ENCODE measurements around the gene LDHA. TPM values are rescaled to one million over a fixed set of nuclear protein-coding genes. Genes with fewer than 3 reads are reported as not detected.

LDHA gene
- polyA plus RNA-seq, 1 donor from 2014 or later: 39.9 TPM

DNA sequence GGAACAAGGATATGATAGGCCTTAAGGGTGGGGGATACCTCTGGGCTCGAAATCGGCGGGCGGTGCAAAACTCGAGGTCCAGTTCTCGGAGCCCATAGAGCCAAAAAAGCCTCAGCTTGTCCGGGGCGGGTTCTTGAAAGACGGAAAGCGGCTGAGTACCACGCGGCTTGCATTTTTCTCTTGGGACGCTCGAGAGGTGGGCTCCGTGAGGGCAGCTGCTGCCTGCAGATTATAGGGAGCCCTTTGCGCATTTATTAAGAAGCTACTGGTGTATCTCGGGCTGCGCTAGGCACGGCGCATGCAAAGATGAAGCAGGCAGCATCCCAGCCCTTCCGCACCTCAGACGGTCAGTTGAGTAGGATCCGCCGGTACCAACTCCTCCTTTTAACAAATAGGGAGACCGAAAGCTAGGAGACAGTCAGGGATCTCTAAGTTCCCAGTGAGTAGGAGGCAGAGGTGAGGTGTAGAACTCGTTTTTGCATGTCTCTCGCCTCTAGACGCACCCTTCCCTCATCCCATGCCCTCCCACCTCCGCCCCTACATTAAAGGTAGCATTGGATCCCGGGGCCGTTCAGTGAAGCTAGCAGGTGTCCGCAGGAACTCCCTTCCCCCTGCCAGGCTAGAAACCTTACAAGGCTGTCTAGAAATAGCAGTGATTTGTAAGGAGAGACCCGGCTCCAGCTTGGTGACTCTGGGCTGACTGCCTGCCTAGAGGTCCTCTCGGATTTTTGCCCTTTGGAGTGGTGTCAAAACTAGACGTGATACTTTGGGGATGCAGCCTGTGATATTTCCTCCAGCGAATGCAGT is 768 bp downstream of the LDHA start:
- peak overlapping the region; percentile 75 for H2AFZ ChIP-seq (ENCODE audit: low read depth, low read length)
- no peaks in the 10 kb centered on the region for H3K9me3 ChIP-seq (ENCODE audit: low read length)
- H3K9ac ChIP-seq (ENCODE audit: low read length): peak overlapping the region; percentile 81
- no peaks in the 10 kb centered on the region for H3K79me2 ChIP-seq (replicated peaks; ENCODE audit: insufficient read depth, low read length)
- TF ChIP-seq TAF1 (IDR thresholded peaks at IDR 0.05; ENCODE audit: low read depth): no peak
- no peak for TF ChIP-seq EZH2 (IDR thresholded peaks at IDR 0.05; ENCODE audit: borderline replicate concordance, insufficient read depth, low read length, poor library complexity, severe bottlenecking)
- no peak for TF ChIP-seq POLR2AphosphoS5 (IDR thresholded peaks at IDR 0.05)
- no peak for TF ChIP-seq MXI1 (conservative IDR thresholded peaks at IDR 0.05; ENCODE audit: poor library complexity, severe bottlenecking)
- TF ChIP-seq RAD21 (conservative IDR thresholded peaks at IDR 0.05): no peak
- H3K27ac ChIP-seq (ENCODE audit: low read length): peak overlapping the region; percentile 80
- H3F3A ChIP-seq (ENCODE audit: insufficient read depth, low read length, poor library complexity, severe bottlenecking): peaks cover 5% of the 10 kb centered on the region
- H3K9me2 ChIP-seq (ENCODE audit: insufficient read depth, low read length): no peaks in the 10 kb centered on the region
- H3K4me2 ChIP-seq (ENCODE audit: low read length): peak overlapping the region; percentile 85
- H3K4me3 ChIP-seq (ENCODE audit: low read length): peak overlapping the region; percentile 71
- H4K20me1 ChIP-seq (ENCODE audit: insufficient read depth): no peaks in the 10 kb centered on the region
- no peaks in the 10 kb centered on the region for H3K27me3 ChIP-seq (ENCODE audit: insufficient read depth, low read depth, low read length)
- H3K36me3 ChIP-seq (ENCODE audit: insufficient read depth, low read length): no peaks in the 10 kb centered on the region

DNA sequence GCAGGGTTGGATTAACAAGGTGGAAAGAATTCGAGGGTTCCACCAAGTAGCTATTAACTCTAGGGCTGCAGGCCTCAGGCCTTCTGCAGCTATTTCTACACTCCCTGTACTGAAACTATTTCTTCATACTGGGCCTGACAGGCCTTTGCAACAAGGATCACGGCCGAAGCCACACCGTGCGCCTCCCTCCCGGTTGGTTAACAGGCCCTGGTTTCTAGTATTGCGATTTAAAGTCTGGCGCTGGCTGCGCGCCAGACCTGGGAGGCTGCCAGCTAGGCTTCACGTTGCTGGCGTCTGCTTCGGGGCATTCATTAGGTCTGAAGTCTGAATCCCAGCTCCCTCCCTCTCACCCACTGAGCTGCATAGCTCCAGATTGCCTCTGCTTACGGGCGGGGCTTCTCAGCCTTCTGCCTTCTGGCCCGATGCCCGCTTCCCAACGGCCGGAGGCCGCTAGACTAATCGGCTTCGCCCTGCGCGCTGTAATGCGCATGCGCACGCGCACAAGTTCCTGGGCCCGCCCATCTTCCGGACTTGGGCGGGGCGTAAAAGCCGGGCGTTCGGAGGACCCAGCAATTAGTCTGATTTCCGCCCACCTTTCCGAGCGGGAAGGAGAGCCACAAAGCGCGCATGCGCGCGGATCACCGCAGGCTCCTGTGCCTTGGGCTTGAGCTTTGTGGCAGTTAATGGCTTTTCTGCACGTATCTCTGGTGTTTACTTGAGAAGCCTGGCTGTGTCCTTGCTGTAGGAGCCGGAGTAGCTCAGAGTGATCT is 1.6 kb downstream of the LDHA start:
- Histone ChIP-seq H3F3A (ENCODE audit: insufficient read depth, low read length, poor library complexity, severe bottlenecking) (peaks cover 5% of the 10 kb centered on the region), H3K9ac (ENCODE audit: low read length) (peak overlapping the region; percentile 81), H3K79me2 (replicated peaks; ENCODE audit: insufficient read depth, low read length) (no peaks in the 10 kb centered on the region), H3K4me2 (ENCODE audit: low read length) (peak overlapping the region; percentile 85), H2AFZ (ENCODE audit: low read depth, low read length) (peak overlapping the region; percentile 75), H3K27ac (ENCODE audit: low read length) (peak overlapping the region; percentile 80), H4K20me1 (ENCODE audit: insufficient read depth) (no peaks in the 10 kb centered on the region), H3K4me3 (ENCODE audit: low read length) (peak overlapping the region; percentile 71), H3K9me2 (ENCODE audit: insufficient read depth, low read length) (no peaks in the 10 kb centered on the region), H3K36me3 (ENCODE audit: insufficient read depth, low read length) (no peaks in the 10 kb centered on the region), H3K9me3 (ENCODE audit: low read length) (no peaks in the 10 kb centered on the region), H3K27me3 (ENCODE audit: insufficient read depth, low read depth, low read length) (no peaks in the 10 kb centered on the region)
- TF ChIP-seq SMC3 (conservative IDR thresholded peaks at IDR 0.05; ENCODE audit: poor library complexity) (peak; percentile 46), TAF1 (IDR thresholded peaks at IDR 0.05; ENCODE audit: low read depth) (peak; percentile 43), POLR2AphosphoS5 (IDR thresholded peaks at IDR 0.05) (peak; percentile 95), RAD21 (conservative IDR thresholded peaks at IDR 0.05) (peak; percentile 39), MXI1 (conservative IDR thresholded peaks at IDR 0.05; ENCODE audit: poor library complexity, severe bottlenecking) (peak; percentile 66)
- TF ChIP-seq, protein P1, sequence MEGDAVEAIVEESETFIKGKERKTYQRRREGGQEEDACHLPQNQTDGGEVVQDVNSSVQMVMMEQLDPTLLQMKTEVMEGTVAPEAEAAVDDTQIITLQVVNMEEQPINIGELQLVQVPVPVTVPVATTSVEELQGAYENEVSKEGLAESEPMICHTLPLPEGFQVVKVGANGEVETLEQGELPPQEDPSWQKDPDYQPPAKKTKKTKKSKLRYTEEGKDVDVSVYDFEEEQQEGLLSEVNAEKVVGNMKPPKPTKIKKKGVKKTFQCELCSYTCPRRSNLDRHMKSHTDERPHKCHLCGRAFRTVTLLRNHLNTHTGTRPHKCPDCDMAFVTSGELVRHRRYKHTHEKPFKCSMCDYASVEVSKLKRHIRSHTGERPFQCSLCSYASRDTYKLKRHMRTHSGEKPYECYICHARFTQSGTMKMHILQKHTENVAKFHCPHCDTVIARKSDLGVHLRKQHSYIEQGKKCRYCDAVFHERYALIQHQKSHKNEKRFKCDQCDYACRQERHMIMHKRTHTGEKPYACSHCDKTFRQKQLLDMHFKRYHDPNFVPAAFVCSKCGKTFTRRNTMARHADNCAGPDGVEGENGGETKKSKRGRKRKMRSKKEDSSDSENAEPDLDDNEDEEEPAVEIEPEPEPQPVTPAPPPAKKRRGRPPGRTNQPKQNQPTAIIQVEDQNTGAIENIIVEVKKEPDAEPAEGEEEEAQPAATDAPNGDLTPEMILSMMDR (IDR thresholded peaks at IDR 0.05; ENCODE audit: poor library complexity, severe bottlenecking): no peak

DNA sequence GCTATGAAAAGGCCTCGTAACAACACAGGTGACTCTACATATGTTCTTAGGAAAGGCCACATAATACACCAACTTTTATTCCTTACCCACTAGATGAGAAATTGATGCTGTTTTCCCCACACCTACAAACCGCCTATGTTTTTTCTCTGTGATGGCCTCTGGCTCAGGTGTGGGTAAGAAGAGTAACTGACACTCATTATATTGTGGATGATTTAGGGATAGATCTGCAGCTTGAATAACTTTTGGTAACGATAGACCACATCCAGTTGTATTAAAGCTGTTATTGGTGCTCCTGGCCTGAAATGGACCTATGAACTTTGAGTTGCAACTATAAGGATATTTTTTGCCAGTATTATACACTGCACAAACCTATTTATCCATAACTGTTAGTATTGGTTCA is 3.6 kb downstream of the LDHA start:
- Histone ChIP-seq H3F3A (ENCODE audit: insufficient read depth, low read length, poor library complexity, severe bottlenecking) (peaks cover 5% of the 10 kb centered on the region), H3K9ac (ENCODE audit: low read length) (no peak overlapping the region), H3K27ac (ENCODE audit: low read length) (no peak overlapping the region), H3K27me3 (ENCODE audit: insufficient read depth, low read depth, low read length) (no peaks in the 10 kb centered on the region), H4K20me1 (ENCODE audit: insufficient read depth) (no peaks in the 10 kb centered on the region), H3K36me3 (ENCODE audit: insufficient read depth, low read length) (no peaks in the 10 kb centered on the region), H3K4me2 (ENCODE audit: low read length) (no peak overlapping the region), H3K79me2 (replicated peaks; ENCODE audit: insufficient read depth, low read length) (no peaks in the 10 kb centered on the region), H3K4me3 (ENCODE audit: low read length) (no peak overlapping the region), H2AFZ (ENCODE audit: low read depth, low read length) (no peak overlapping the region), H3K9me3 (ENCODE audit: low read length) (no peaks in the 10 kb centered on the region), H3K9me2 (ENCODE audit: insufficient read depth, low read length) (no peaks in the 10 kb centered on the region)
- TF ChIP-seq, protein P2, sequence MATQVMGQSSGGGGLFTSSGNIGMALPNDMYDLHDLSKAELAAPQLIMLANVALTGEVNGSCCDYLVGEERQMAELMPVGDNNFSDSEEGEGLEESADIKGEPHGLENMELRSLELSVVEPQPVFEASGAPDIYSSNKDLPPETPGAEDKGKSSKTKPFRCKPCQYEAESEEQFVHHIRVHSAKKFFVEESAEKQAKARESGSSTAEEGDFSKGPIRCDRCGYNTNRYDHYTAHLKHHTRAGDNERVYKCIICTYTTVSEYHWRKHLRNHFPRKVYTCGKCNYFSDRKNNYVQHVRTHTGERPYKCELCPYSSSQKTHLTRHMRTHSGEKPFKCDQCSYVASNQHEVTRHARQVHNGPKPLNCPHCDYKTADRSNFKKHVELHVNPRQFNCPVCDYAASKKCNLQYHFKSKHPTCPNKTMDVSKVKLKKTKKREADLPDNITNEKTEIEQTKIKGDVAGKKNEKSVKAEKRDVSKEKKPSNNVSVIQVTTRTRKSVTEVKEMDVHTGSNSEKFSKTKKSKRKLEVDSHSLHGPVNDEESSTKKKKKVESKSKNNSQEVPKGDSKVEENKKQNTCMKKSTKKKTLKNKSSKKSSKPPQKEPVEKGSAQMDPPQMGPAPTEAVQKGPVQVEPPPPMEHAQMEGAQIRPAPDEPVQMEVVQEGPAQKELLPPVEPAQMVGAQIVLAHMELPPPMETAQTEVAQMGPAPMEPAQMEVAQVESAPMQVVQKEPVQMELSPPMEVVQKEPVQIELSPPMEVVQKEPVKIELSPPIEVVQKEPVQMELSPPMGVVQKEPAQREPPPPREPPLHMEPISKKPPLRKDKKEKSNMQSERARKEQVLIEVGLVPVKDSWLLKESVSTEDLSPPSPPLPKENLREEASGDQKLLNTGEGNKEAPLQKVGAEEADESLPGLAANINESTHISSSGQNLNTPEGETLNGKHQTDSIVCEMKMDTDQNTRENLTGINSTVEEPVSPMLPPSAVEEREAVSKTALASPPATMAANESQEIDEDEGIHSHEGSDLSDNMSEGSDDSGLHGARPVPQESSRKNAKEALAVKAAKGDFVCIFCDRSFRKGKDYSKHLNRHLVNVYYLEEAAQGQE (IDR thresholded peaks at IDR 0.05; ENCODE audit: borderline replicate concordance): no peak
- no peak for TF ChIP-seq TAF1 (IDR thresholded peaks at IDR 0.05; ENCODE audit: low read depth)
- TF ChIP-seq EZH2 (IDR thresholded peaks at IDR 0.05; ENCODE audit: borderline replicate concordance, insufficient read depth, low read length, poor library complexity, severe bottlenecking): no peak
- TF ChIP-seq RAD21 (conservative IDR thresholded peaks at IDR 0.05): no peak
- no peak for TF ChIP-seq SMC3 (conservative IDR thresholded peaks at IDR 0.05; ENCODE audit: poor library complexity)
- TF ChIP-seq, protein P1 (IDR thresholded peaks at IDR 0.05; ENCODE audit: poor library complexity, severe bottlenecking): no peak
- TF ChIP-seq EP300 (conservative IDR thresholded peaks at IDR 0.05; ENCODE audit: poor library complexity, severe bottlenecking): no peak
- no peak for TF ChIP-seq POLR2AphosphoS5 (IDR thresholded peaks at IDR 0.05)
- no peak for TF ChIP-seq MXI1 (conservative IDR thresholded peaks at IDR 0.05; ENCODE audit: poor library complexity, severe bottlenecking)

Measured in neural cell (in vitro differentiated cells).